Neural progenitor cell (in vitro differentiated cells): Measurements from ENCODE around the gene ABHD3. TPM values are rescaled to one million over a fixed set of nuclear protein-coding genes. Genes with fewer than 3 reads are reported as not detected.

Experiments
- DNase-seq: peaks from one replicate; pipeline ENCODE4 v3.0.0-alpha.2; 2016; ENCODE audit warnings: low spot score
- H2AFZ ChIP-seq: fragments of 200-600 bp; sonication (generic); replicated peaks from 2 replicates; pipeline ENCODE4 v1.6.1; 2016; ENCODE audit warnings: antibody characterized with exemption
- H3F3A ChIP-seq: fragments of 200-600 bp; sonication (generic); 2 replicates; pipeline ENCODE4 v1.6.1; 2016; ENCODE audit warnings: antibody characterized with exemption, low read depth
- H3K27ac ChIP-seq: fragments of 200-600 bp; sonication (generic); 2 replicates; pipeline ENCODE4 v1.5.1; 2016; ENCODE audit warnings: mild to moderate bottlenecking
- H3K27me3 ChIP-seq: fragments of 200-600 bp; sonication (generic); 2 replicates; pipeline ENCODE4 v1.6.1; 2016; ENCODE audit warnings: mild to moderate bottlenecking, moderate library complexity
- H3K36me3 ChIP-seq: fragments of 200-600 bp; sonication (generic); 2 replicates; pipeline ENCODE4 v1.5.1; 2016
- H3K4me1 ChIP-seq: fragments of 200-600 bp; sonication (generic); 2 replicates; pipeline ENCODE4 v1.6.1; 2016; ENCODE audit warnings: mixed run types
- H3K4me2 ChIP-seq: fragments of 200-600 bp; sonication (generic); 2 replicates; pipeline ENCODE4 v1.6.1; 2016
- H3K4me3 ChIP-seq: fragments of 200-600 bp; sonication (generic); 2 replicates; pipeline ENCODE4 v1.5.1; 2016
- H3K79me2 ChIP-seq: fragments of 200-600 bp; sonication (generic); 2 replicates; pipeline ENCODE4 v1.6.1; 2016; ENCODE audit warnings: low read depth
- H3K9ac ChIP-seq: fragments of 200-600 bp; sonication (generic); 2 replicates; pipeline ENCODE4 v1.6.1; 2016
- H3K9me3 ChIP-seq: fragments of 200-600 bp; sonication (generic); 2 replicates; pipeline ENCODE4 v1.5.1; 2016; ENCODE audit warnings: low read depth
- H4K20me1 ChIP-seq: fragments of 200-600 bp; sonication (generic); 2 replicates; pipeline ENCODE4 v1.6.1; 2016; ENCODE audit warnings: low read depth
- H3K27ac Mint-ChIP-seq: 3 replicates; pipeline ENCODE4 v1.8.0; 2021; ENCODE audit warnings: mixed read lengths
- H3K27me3 Mint-ChIP-seq: 2 replicates; pipeline ENCODE4 v1.8.0; 2022; ENCODE audit warnings: low read depth, mild to moderate bottlenecking, inconsistent platforms, moderate library complexity, mixed read lengths; ENCODE audit not compliant: insufficient read depth
- H3K36me3 Mint-ChIP-seq: 3 replicates; pipeline ENCODE4 v1.8.0; 2021; ENCODE audit warnings: mixed read lengths
- H3K4me1 Mint-ChIP-seq: 3 replicates; pipeline ENCODE4 v1.8.0; 2021; ENCODE audit warnings: mixed read lengths
- H3K4me3 Mint-ChIP-seq: 3 replicates; pipeline ENCODE4 v1.8.0; 2021; ENCODE audit warnings: mild to moderate bottlenecking, moderate library complexity, mixed read lengths
- H3K9me3 Mint-ChIP-seq: 3 replicates; pipeline ENCODE4 v1.8.0; 2020; ENCODE audit warnings: mixed read lengths
- CTCF ChIP-seq: fragments of 200-600 bp; sonication (generic); IDR thresholded peaks from 2 replicates; pipeline ENCODE4 v1.5.1; 2017; ENCODE audit warnings: antibody characterized with exemption, mild to moderate bottlenecking
- EZH2 ChIP-seq: fragments of 200-600 bp; sonication (generic); IDR thresholded peaks from 2 replicates; pipeline ENCODE4 v1.6.1; 2017; ENCODE audit warnings: antibody characterized with exemption, mild to moderate bottlenecking, moderate library complexity
- EZH2phosphoT487 ChIP-seq: fragments of 200-600 bp; sonication (generic); IDR thresholded peaks from 2 replicates; pipeline ENCODE4 v1.6.1; 2017; ENCODE audit warnings: antibody characterized with exemption
- total RNA-seq: library from RNA; depleted of rRNA; stranded (reverse); fragments of >200 nt; gene quantifications from 2 replicates; pipeline ENCODE4 v1.2.3, GENCODE V29; 2015; ENCODE audit warnings: low replicate concordance

The ABHD3 gene
- total RNA-seq, 1 donor from 2014 or later: 21.0 TPM

- Histone ChIP-seq H3K27me3 (no peaks in the 10 kb centered on the region), H3F3A (no peaks in the 10 kb centered on the region), H3K9me3 (no peaks in the 10 kb centered on the region), H3K4me1 (peaks cover under 1% of the 10 kb centered on the region), H3K4me2 (no peak overlapping the region), H3K79me2 (no peaks in the 10 kb centered on the region), H3K36me3 (no peaks in the 10 kb centered on the region), H2AFZ (no peak overlapping the region), H3K4me3 (no peak overlapping the region), H3K27ac (no peak overlapping the region), H3K9ac (no peak overlapping the region), H4K20me1 (no peaks in the 10 kb centered on the region)
- DNase-seq: peak; percentile 5
- TF ChIP-seq EZH2phosphoT487 (no peak), CTCF (no peak), EZH2 (no peak)
- H3K36me3 Mint-ChIP-seq: no peaks in the 10 kb centered on the region
- no peak overlapping the region for H3K27ac Mint-ChIP-seq
- peaks cover 9% of the 10 kb centered on the region for H3K4me1 Mint-ChIP-seq
- no peak overlapping the region for H3K4me3 Mint-ChIP-seq
- no peaks in the 10 kb centered on the region for H3K9me3 Mint-ChIP-seq
- H3K27me3 Mint-ChIP-seq: peaks cover 3% of the 10 kb centered on the region
Measured at GRCh38 chr18:21669736-21670285, 34.8 kb downstream of the ABHD3 start.

- no peaks in the 10 kb centered on the region for H3K36me3 Mint-ChIP-seq
- Histone ChIP-seq H3K9ac (no peak overlapping the region), H3K4me3 (no peak overlapping the region), H2AFZ (no peak overlapping the region), H3K9me3 (no peaks in the 10 kb centered on the region), H3K79me2 (no peaks in the 10 kb centered on the region), H3K27ac (no peak overlapping the region), H3K4me2 (no peak overlapping the region), H3F3A (no peaks in the 10 kb centered on the region), H3K27me3 (no peaks in the 10 kb centered on the region), H3K36me3 (no peaks in the 10 kb centered on the region), H4K20me1 (no peaks in the 10 kb centered on the region), H3K4me1 (no peaks in the 10 kb centered on the region)
- H3K27ac Mint-ChIP-seq: no peak overlapping the region
- no peak overlapping the region for H3K4me3 Mint-ChIP-seq
- no peaks in the 10 kb centered on the region for H3K9me3 Mint-ChIP-seq
- no peaks in the 10 kb centered on the region for H3K27me3 Mint-ChIP-seq
- DNase-seq: no peak
- no peak for TF ChIP-seq EZH2
- no peak for TF ChIP-seq CTCF
- TF ChIP-seq EZH2phosphoT487: no peak
- H3K4me1 Mint-ChIP-seq: no peaks in the 10 kb centered on the region
Measured at GRCh38 chr18:21664069-21664468, 40.5 kb downstream of the ABHD3 start.

- DNase-seq: no peak
- Histone ChIP-seq H3F3A (no peaks in the 10 kb centered on the region), H3K79me2 (no peaks in the 10 kb centered on the region), H3K4me3 (no peak overlapping the region), H2AFZ (no peak overlapping the region), H3K27me3 (no peaks in the 10 kb centered on the region), H3K27ac (no peak overlapping the region), H3K4me1 (no peaks in the 10 kb centered on the region), H3K36me3 (no peaks in the 10 kb centered on the region), H3K4me2 (no peak overlapping the region), H3K9me3 (no peaks in the 10 kb centered on the region), H4K20me1 (no peaks in the 10 kb centered on the region), H3K9ac (no peak overlapping the region)
- no peak overlapping the region for H3K27ac Mint-ChIP-seq
- TF ChIP-seq CTCF: no peak
- no peak for TF ChIP-seq EZH2
- no peak for TF ChIP-seq EZH2phosphoT487
- H3K4me3 Mint-ChIP-seq: no peak overlapping the region
- no peaks in the 10 kb centered on the region for H3K4me1 Mint-ChIP-seq
- H3K9me3 Mint-ChIP-seq: no peaks in the 10 kb centered on the region
- no peaks in the 10 kb centered on the region for H3K27me3 Mint-ChIP-seq
- no peaks in the 10 kb centered on the region for H3K36me3 Mint-ChIP-seq
Measured at GRCh38 chr18:21663578-21663977, 41.0 kb downstream of the ABHD3 start.
